GM18505 (cell line): ENCODE data around the gene HSPA4.
"Not testable (repeated sequence)": the region's sequence is repeated elsewhere in the genome, so short reads cannot be mapped to it uniquely, and the experiment has no call there.

Experiments used
- ATAC-seq: cut with Tn5 transposase; IDR thresholded peaks from one replicate; pipeline ENCODE4 v1.9.1; 2021; ENCODE audit not compliant: unreplicated experiment
- POLR2A ChIP-seq: IDR thresholded peaks from 4 replicates; pipeline ENCODE4 v1.6.1; 2011; ENCODE audit warnings: borderline replicate concordance; ENCODE audit not compliant: insufficient read depth, insufficient read length; ENCODE audit errors: extremely low read depth

The HSPA4 gene

GRCh38 chr5:133051542-133052316 lies at the start of gene HSPA4:
TSS of gene HSPA4 (plus strand) at chr5:133052013. CDS start at chr5:133052251, 238 bp downstream.
- TF ChIP-seq POLR2A, result peak; percentile 97
- peak; percentile 82 for ATAC-seq

- TF ChIP-seq POLR2A, result no peak
- ATAC-seq, result no peak
Measured at GRCh38 chr5:133006653-133007052, 45.2 kb upstream of the HSPA4 start.

GRCh38 chr5:133008455-133008854 lies 43.4 kb upstream of the HSPA4 start:
- not testable (repeated sequence) for ATAC-seq

- no peak for TF ChIP-seq POLR2A
- ATAC-seq, result no peak
Measured at GRCh38 chr5:133015466-133015865, 36.3 kb upstream of the HSPA4 start.

- TF ChIP-seq POLR2A, result no peak
- no peak for ATAC-seq
Measured at GRCh38 chr5:133017964-133018363, 33.8 kb upstream of the HSPA4 start.

GRCh38 chr5:133019471-133019870 lies 32.3 kb upstream of the HSPA4 start:
- not testable (repeated sequence) for ATAC-seq

- peak; percentile 91 for ATAC-seq
- TF ChIP-seq POLR2A, result peak; percentile 91
Measured at GRCh38 chr5:133025804-133026663, 25.8 kb upstream of the HSPA4 start, which contains the start of gene ZCCHC10. TSS of gene ZCCHC10 (minus strand) at chr5:133026549. CDS start at chr5:133026537, 12 bp downstream.

GRCh38 chr5:133026664-133027153 lies 25.1 kb upstream of the HSPA4 start:
- no peak for ATAC-seq
- TF ChIP-seq POLR2A, result no peak

- TF ChIP-seq POLR2A, result no peak
- ATAC-seq, result no peak
Measured at GRCh38 chr5:133029416-133029815, 22.4 kb upstream of the HSPA4 start.

GRCh38 chr5:133030343-133031005 lies 21.3 kb upstream of the HSPA4 start:
- ATAC-seq, result no peak

GRCh38 chr5:133032852-133033742 lies 18.7 kb upstream of the HSPA4 start:
- ATAC-seq, result no peak

More at GRCh38 chr5:133030343-133031005, 21.3 kb upstream of the HSPA4 start:
- no peak for TF ChIP-seq POLR2A

GRCh38 chr5:133034064-133034463 lies 17.7 kb upstream of the HSPA4 start:
- no peak for TF ChIP-seq POLR2A
- ATAC-seq, result no peak

More at GRCh38 chr5:133032852-133033742, 18.7 kb upstream of the HSPA4 start:
- TF ChIP-seq POLR2A, result no peak

- no peak for TF ChIP-seq POLR2A
- ATAC-seq, result no peak
Measured at GRCh38 chr5:133035224-133035623, 16.6 kb upstream of the HSPA4 start.

GRCh38 chr5:133036677-133037076 lies 15.1 kb upstream of the HSPA4 start:
- not testable (repeated sequence) for ATAC-seq
